NT2/D1 (cell line): ENCODE results near the gene CTNNA2.

Experiments used
- DNase-seq: peaks from one replicate; pipeline ENCODE4 v3.0.0-alpha.2; 2011; ENCODE audit warnings: low read depth, low spot score
- H3K27me3 ChIP-seq: 2 replicates; pipeline ENCODE4 v1.6.0; 2011; ENCODE audit warnings: mild to moderate bottlenecking; ENCODE audit not compliant: insufficient read length, insufficient read depth
- H3K36me3 ChIP-seq: 2 replicates; pipeline ENCODE4 v1.6.1; 2011; ENCODE audit warnings: mild to moderate bottlenecking, low read length, mixed read lengths; ENCODE audit not compliant: insufficient read depth, insufficient read length
- H3K4me1 ChIP-seq: 2 replicates; pipeline ENCODE4 v1.5.1; 2011; ENCODE audit not compliant: insufficient read depth, insufficient read length
- H3K4me3 ChIP-seq: 2 replicates; pipeline ENCODE4 v1.5.1; 2011; ENCODE audit warnings: low read depth; ENCODE audit not compliant: insufficient read length
- H3K9ac ChIP-seq: 2 replicates; pipeline ENCODE4 v1.6.0; 2011; ENCODE audit warnings: low read depth; ENCODE audit not compliant: insufficient read length
- H3K9me3 ChIP-seq: 2 replicates; pipeline ENCODE4 v1.5.1; 2011; ENCODE audit warnings: mild to moderate bottlenecking, low read length; ENCODE audit not compliant: insufficient read depth
- SUZ12 ChIP-seq: IDR thresholded peaks from 2 replicates; pipeline ENCODE4 v1.6.1; 2011; ENCODE audit not compliant: insufficient read length, insufficient read depth; ENCODE audit errors: extremely low read depth
- YY1 ChIP-seq: IDR thresholded peaks from 2 replicates; pipeline ENCODE4 v1.6.1; 2011; ENCODE audit not compliant: insufficient read length, insufficient read depth
- ZNF274 ChIP-seq: IDR thresholded peaks from 2 replicates; pipeline ENCODE4 v1.6.1; 2011; ENCODE audit warnings: mild to moderate bottlenecking, low read depth, low read length

The CTNNA2 gene

GRCh38 chr2:80519699-80520291 is 1006.9 kb downstream of the CTNNA2 start:
- Histone ChIP-seq H3K4me3 (no peak overlapping the region), H3K9ac (no peak overlapping the region), H3K27me3 (no peaks in the 10 kb centered on the region), H3K9me3 (peaks cover under 1% of the 10 kb centered on the region; the same call in 1 of the 2 replicates), H3K36me3 (no peaks in the 10 kb centered on the region), H3K4me1 (no peaks in the 10 kb centered on the region)
- no peak for TF ChIP-seq SUZ12
- no peak for TF ChIP-seq ZNF274
- TF ChIP-seq YY1: no peak
- DNase-seq: no peak

- Histone ChIP-seq H3K9ac (no peak overlapping the region), H3K4me1 (no peaks in the 10 kb centered on the region), H3K36me3 (no peaks in the 10 kb centered on the region), H3K4me3 (no peak overlapping the region), H3K27me3 (no peaks in the 10 kb centered on the region), H3K9me3 (no peaks in the 10 kb centered on the region)
- TF ChIP-seq YY1 (no peak), ZNF274 (no peak), SUZ12 (no peak)
- DNase-seq: no peak
Measured at GRCh38 chr2:80525152-80525551, 1012.3 kb downstream of the CTNNA2 start.

DNA sequence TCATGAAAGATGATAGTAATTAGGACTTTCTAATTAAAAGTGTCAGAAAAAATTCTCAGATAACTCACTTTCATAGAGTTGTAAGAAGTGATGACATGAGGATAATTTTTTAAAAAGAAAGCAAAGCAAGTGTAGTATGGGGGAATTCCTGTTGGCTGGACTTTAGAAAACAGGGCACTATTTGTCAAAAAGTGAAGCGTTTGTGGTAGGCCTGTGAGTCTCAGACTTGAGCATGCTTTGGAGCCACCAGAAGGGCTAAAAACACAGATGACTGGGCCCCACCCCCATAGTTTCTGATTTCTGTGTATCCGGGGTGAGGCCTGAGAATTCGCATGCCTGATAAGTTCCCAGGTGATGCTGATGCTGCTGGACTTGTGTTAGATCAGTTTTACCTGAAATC is 1014.3 kb downstream of the CTNNA2 start:
- TF ChIP-seq ZNF274 (no peak), YY1 (no peak), SUZ12 (no peak)
- H3K36me3 ChIP-seq: no peaks in the 10 kb centered on the region

DNA sequence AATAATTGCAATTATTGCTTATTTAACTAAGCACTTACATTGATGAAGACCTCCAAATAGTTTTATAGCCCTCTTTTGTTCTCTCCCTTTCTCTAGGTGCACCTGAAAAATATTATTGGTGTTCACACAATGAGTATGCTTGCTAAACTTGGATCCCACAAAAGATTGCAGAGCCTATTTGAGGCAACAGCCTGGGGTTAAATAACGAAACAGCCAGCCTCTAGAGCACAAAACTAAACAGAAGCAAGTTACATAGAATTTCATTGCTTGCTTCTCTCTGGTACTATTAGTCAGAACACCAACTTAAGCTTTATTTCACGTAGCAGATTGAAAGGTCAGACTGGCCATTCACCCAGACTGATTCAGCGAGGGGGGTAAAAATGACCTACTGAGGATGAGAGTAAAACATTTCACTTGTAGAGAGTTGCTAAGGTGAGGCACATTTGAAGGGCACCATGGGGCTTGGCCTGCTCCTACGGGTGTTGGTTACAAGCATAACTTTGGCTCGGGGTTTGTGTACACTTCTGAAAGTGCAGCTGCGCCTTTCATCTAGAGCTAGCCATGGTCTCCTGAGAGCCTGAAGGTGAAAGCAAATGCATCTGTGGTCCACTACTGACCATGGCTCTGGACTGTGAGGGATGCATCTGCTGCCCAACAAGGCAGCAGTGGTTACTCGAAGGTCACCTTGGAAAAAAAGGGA is 1016.8 kb downstream of the CTNNA2 start:
- H3K36me3 ChIP-seq: no peaks in the 10 kb centered on the region
- TF ChIP-seq YY1: no peak
- no peak for TF ChIP-seq ZNF274
- no peak for TF ChIP-seq SUZ12
- no peaks in the 10 kb centered on the region for H3K4me1 ChIP-seq
- no peaks in the 10 kb centered on the region for H3K27me3 ChIP-seq
- no peak for DNase-seq
- H3K4me3 ChIP-seq: no peak overlapping the region
- H3K9me3 ChIP-seq: no peaks in the 10 kb centered on the region
- no peak overlapping the region for H3K9ac ChIP-seq

More for the DNA sequence above, 1014.3 kb downstream of the CTNNA2 start:
- DNase-seq: no peak
- Histone ChIP-seq H3K9ac (no peak overlapping the region), H3K27me3 (no peaks in the 10 kb centered on the region), H3K4me3 (no peak overlapping the region), H3K9me3 (no peaks in the 10 kb centered on the region), H3K4me1 (no peaks in the 10 kb centered on the region)

DNA sequence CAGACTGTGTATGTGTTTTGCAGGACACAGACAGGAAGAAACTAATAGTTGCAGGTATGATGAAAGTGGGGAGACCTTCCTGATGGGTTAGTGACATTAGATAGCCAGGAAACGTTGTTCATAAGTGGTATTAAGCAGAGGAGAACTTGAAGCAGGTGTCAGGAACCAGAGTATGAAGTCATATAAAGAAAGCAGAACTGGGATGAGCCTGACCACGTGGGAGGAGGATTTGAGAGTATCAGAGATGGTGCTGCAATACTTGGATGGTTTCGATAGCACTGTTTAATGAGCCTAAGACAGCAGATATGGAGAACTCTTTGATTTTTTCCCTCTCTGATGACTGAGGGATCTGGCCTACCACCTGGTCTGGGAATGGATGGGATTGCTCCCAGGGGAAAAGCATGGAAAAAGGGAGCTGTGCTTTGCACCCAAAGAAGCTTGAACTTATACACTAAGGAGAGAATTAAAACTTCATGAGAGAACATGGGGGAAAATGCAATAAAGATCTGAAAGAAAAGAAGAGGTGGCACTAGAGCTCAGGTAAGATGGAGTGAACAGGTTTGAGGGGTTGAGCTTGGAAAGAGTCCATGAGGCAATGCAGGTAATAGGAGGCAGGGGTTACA is 1017.7 kb downstream of the CTNNA2 start:
- DNase-seq: no peak
- TF ChIP-seq ZNF274 (no peak), YY1 (no peak), SUZ12 (no peak)
- Histone ChIP-seq H3K9ac (no peak overlapping the region), H3K36me3 (no peaks in the 10 kb centered on the region), H3K4me3 (no peak overlapping the region), H3K9me3 (no peaks in the 10 kb centered on the region), H3K4me1 (no peaks in the 10 kb centered on the region), H3K27me3 (no peaks in the 10 kb centered on the region)

GRCh38 chr2:80531319-80531718 is 1018.5 kb downstream of the CTNNA2 start:
- Histone ChIP-seq H3K27me3 (no peaks in the 10 kb centered on the region), H3K4me3 (no peak overlapping the region), H3K9ac (no peak overlapping the region), H3K36me3 (no peaks in the 10 kb centered on the region), H3K9me3 (no peaks in the 10 kb centered on the region), H3K4me1 (no peaks in the 10 kb centered on the region)
- TF ChIP-seq YY1 (no peak), SUZ12 (no peak), ZNF274 (no peak)
- no peak for DNase-seq

DNA sequence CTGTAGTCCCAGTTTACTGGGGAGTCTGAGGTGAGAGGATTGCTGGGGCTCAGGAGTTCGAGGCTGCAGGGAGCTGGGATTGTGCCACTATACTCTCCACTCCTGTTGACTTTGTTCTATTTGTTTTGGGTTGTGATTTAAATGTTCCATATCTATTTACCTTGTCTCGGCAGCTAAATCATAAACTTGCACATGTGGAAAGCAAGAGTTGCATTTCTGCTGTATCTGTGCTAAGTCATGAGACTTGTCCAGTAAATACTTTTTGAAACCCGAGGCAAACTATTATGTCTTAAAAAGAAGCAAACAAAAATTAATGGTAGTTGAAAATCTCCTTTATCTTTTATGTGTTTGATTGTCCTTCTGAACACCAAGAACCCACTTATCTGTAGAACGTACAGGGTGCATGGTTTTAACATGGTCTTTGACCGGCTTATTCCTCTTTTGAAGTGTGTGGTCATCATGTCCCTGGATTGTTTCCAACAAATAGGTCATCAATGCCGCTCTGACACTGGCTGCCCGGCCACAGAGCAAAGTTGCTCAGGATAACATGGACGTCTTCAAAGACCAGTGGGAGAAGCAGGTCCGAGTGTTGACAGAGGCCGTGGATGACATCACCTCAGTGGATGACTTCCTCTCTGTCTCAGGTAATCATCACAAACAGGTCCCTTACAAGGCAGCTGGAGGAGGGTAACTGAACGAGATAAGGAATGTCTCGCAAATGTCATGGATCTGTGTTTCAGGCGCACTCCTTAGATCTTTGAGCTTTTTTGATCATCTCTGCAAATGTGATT is 1032.8 kb downstream of the CTNNA2 start:
- Histone ChIP-seq H3K9ac (no peak overlapping the region), H3K9me3 (no peaks in the 10 kb centered on the region), H3K36me3 (no peaks in the 10 kb centered on the region), H3K27me3 (no peaks in the 10 kb centered on the region), H3K4me3 (no peak overlapping the region), H3K4me1 (no peaks in the 10 kb centered on the region)
- no peak for DNase-seq
- TF ChIP-seq ZNF274: no peak
- no peak for TF ChIP-seq YY1
- TF ChIP-seq SUZ12: no peak
